ENCODE measurements around the gene NBPF15. TPM values are rescaled to one million over a fixed set of nuclear protein-coding genes. Genes with fewer than 3 reads are reported as not detected.
"Not testable (repeated sequence)": the region's sequence is repeated elsewhere in the genome, so short reads cannot be mapped to it uniquely, and the experiment has no call there.

NBPF15 gene
- total RNA-seq, 1 experiment from 2014 or later = 68.3 TPM

DNA sequence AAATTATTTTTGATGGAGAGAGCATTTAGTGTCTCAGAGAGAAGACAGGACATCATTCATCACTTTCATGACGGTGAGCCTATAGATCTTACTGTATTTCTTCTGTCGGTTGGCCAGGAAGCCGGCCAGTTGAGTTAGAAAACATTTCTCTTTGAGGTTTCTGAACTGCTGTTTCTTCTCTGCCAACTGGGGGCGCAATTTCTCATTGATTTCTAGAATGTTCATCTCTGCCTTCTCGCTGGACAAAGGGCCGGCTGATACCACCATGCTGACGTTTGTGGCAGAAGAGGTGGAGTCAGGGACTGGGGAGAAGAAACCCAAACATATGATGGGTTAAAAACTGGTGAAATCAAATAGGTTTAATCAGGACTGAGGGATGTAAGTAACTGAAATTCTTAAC lies 21.7 kb downstream of the NBPF15 start:
- in situ Hi-C loops (cut with HindIII; ENCODE audit: low pct_unique_long_range_greater_than_20kb, low sequenced_read_pairs); POLR2A ChIA-PET; BruUV-seq (replicated peaks); H3K9me3 ChIP-seq (ENCODE audit: control insufficient read depth, insufficient read depth, low read depth, low read length); H3K4me1 ChIP-seq (ENCODE audit: control insufficient read depth, insufficient read depth, low read length); H3K36me3 ChIP-seq (ENCODE audit: control insufficient read depth, insufficient read depth, low read length); H3K27me3 ChIP-seq (ENCODE audit: control insufficient read depth, insufficient read depth, low read length); intact Hi-C loops (cut with micrococcal nuclease; ENCODE audit: unreplicated experiment); ATAC-seq; H3K4me3 ChIP-seq (ENCODE audit: low read depth in 2 of 2, low read length in 2 of 2); CTCF ChIA-PET; H3K27ac ChIP-seq (ENCODE audit: low read length); DNase-seq (ENCODE audit: low read depth, low spot score): not testable (repeated sequence)
- TF ChIP-seq, protein P1, sequence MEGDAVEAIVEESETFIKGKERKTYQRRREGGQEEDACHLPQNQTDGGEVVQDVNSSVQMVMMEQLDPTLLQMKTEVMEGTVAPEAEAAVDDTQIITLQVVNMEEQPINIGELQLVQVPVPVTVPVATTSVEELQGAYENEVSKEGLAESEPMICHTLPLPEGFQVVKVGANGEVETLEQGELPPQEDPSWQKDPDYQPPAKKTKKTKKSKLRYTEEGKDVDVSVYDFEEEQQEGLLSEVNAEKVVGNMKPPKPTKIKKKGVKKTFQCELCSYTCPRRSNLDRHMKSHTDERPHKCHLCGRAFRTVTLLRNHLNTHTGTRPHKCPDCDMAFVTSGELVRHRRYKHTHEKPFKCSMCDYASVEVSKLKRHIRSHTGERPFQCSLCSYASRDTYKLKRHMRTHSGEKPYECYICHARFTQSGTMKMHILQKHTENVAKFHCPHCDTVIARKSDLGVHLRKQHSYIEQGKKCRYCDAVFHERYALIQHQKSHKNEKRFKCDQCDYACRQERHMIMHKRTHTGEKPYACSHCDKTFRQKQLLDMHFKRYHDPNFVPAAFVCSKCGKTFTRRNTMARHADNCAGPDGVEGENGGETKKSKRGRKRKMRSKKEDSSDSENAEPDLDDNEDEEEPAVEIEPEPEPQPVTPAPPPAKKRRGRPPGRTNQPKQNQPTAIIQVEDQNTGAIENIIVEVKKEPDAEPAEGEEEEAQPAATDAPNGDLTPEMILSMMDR (IDR thresholded peaks at IDR 0.05) = peak; percentile 64

DNA sequence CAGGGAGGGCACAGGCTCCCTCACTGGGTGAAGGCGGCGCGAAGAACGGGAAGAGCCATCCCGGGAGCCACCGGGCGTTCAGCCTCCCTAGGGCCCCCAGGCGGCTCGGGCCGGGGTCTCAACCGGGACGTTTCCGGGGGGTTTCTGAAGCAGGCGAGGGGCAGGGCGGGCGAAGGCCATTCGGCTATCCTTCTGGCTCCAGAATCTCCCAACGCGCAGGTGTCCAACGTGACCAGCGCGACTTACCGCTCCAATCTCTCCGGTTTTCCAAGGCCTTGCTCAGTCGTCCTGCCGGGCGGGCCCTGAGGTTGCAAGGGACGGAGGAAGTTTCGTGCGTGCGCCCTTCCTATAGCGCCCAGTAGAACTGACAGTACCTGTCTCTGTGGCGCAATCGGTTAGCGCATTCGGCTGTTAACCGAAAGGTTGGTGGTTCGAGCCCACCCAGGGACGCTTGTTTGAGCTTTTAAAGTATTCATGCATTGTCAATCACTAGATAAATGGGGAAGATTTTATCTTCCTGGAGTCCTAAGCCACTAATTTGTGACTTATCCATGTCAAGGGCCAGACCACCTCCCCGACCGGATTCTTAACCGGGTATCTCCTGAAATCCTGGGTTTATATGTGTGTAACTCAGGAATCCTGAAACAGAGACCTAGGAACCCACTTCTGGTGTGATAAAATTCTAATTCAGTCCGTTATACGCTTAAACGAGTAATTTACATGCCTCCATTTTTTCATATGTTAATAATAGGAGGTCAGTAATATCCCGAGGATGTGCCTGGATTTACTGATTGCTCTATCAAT lies 42.4 kb downstream of the NBPF15 start:
- H3K27ac ChIP-seq (ENCODE audit: low read length); BruUV-seq (replicated peaks); intact Hi-C loops (cut with micrococcal nuclease; ENCODE audit: unreplicated experiment); H3K4me1 ChIP-seq (ENCODE audit: control insufficient read depth, insufficient read depth, low read length); H3K27me3 ChIP-seq (ENCODE audit: control insufficient read depth, insufficient read depth, low read length); in situ Hi-C loops (cut with HindIII; ENCODE audit: low pct_unique_long_range_greater_than_20kb, low sequenced_read_pairs); ATAC-seq; POLR2A ChIA-PET; DNase-seq (ENCODE audit: low read depth, low spot score); H3K36me3 ChIP-seq (ENCODE audit: control insufficient read depth, insufficient read depth, low read length); H3K9me3 ChIP-seq (ENCODE audit: control insufficient read depth, insufficient read depth, low read depth, low read length); CTCF ChIA-PET: not testable (repeated sequence)
- peak overlapping the region in 1 of 2 experiments; percentile 20; a peak in 1 of 4 replicates for H3K4me3 ChIP-seq (ENCODE audit: low read depth in 2 of 2, low read length in 2 of 2)

DNA sequence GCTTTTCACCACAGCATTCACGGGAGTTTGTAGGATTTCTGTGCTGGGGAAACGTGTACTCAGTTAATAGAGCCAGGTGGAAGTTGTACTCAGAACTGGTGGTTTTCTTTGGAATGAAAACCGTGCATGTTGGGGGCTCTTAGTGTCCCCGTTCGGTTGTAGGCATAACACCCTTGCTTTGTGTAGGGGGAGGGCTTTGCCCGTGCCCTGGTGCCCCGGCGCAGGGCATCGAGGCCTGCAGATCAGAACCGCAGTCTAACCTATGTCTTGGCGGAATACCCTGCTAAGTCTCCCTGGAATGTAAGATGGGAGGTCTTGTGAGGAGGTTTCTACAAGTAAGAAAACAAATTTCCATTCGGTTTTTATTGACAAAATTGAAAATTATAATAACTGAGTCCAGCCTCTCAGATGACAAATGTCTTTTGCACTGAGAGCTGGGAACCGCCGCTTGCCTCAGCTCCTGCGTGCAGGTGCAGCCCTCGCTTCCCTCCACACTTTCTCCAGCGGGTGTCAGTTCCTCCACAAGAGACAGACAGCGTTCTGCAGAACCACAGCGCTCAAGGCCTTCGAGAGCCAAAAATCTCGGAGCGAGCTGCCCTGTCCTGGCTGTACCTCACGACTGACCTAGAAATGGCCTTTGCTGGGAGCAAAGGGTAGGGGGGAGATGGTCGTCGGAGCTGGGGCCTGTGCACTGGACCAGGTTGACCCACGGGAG lies 47.9 kb downstream of the NBPF15 start:
- H3K27ac ChIP-seq (ENCODE audit: low read length) = peak overlapping the region; percentile 77
- H3K4me1 ChIP-seq (ENCODE audit: control insufficient read depth, insufficient read depth, low read length); in situ Hi-C loops (cut with HindIII; ENCODE audit: low pct_unique_long_range_greater_than_20kb, low sequenced_read_pairs); intact Hi-C loops (cut with micrococcal nuclease; ENCODE audit: unreplicated experiment); BruUV-seq (replicated peaks); POLR2A ChIA-PET; H3K36me3 ChIP-seq (ENCODE audit: control insufficient read depth, insufficient read depth, low read length); H3K27me3 ChIP-seq (ENCODE audit: control insufficient read depth, insufficient read depth, low read length); H3K9me3 ChIP-seq (ENCODE audit: control insufficient read depth, insufficient read depth, low read depth, low read length); DNase-seq (ENCODE audit: low read depth, low spot score); CTCF ChIA-PET: not testable (repeated sequence)
- peak overlapping the region; percentile 44 to 63 for H3K4me3 ChIP-seq (ENCODE audit: low read depth in 2 of 2, low read length in 2 of 2)
- peak; percentile 10 for ATAC-seq

DNA sequence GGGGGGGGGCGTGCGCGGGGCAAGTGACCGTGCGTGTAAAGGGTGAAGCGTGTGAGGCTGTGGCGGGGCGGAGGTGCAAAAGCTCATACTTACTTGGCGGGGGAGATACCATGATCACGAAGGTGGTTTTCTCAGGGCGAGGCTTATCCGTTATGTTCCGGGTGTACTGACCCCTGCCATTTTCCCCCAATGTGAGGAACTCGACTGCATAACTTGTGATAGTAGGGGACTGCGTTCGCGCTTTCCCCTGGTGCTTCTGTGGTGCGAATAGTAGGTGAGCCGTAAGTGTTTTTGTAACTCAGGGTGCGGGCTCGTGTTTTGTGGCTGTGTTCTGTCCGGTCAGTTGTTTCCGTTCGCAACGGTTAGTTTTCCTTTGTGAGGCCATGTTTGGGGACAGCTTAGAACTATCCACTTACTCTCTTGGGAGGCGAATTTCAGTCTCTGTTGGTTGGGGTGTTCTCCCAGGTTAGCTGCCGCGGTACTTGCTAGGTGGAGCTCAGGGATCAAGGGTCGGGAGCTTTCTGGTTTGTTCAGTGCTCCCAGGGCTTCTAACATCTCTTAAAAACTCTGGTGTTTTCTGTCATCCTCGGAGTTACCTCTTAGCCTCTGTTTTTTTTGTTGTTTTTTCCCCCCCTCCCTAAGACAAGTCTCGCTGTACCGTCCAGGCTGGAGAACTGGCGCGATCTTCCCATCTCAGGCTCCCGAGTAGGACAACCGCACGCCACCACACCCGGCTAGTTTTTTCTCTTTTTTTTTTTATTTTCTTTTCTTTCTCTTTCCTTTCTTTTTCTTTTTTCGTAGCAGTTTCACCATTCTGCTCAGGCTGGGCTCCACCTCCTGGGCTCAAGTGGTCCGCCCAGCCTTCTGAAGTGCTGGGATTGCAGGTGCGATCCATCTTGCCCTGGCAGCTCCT lies 48.7 kb downstream of the NBPF15 start:
- not testable (repeated sequence) for H3K36me3 ChIP-seq (ENCODE audit: control insufficient read depth, insufficient read depth, low read length)

DNA sequence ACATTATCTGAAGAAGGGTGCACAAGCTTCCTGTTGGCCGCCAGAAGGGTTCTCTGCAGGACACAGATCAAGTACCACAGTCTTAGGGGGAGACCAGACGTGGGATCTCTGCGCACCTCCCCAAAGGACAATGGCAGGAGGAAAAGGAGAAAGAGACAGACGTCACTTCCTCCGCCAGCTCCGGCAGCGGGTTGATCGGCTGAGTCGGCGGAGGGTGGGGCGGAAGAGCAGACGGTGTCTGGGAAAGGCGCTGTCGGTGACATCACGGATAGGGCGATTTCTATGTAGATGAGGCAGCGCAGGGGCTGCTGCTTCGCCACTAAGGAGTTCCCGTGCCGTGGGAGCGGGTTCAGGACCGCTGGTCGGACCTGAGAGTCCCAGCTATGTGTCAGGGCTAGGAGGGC lies 49.4 kb downstream of the NBPF15 start:
- in situ Hi-C loops (cut with HindIII; ENCODE audit: low pct_unique_long_range_greater_than_20kb, low sequenced_read_pairs) = not testable (repeated sequence)

More for the DNA sequence above, 48.7 kb downstream of the NBPF15 start:
- ATAC-seq = peak; percentile 94
- intact Hi-C loops (cut with micrococcal nuclease; ENCODE audit: unreplicated experiment); H3K27me3 ChIP-seq (ENCODE audit: control insufficient read depth, insufficient read depth, low read length); H3K9me3 ChIP-seq (ENCODE audit: control insufficient read depth, insufficient read depth, low read depth, low read length); in situ Hi-C loops (cut with HindIII; ENCODE audit: low pct_unique_long_range_greater_than_20kb, low sequenced_read_pairs); H3K4me1 ChIP-seq (ENCODE audit: control insufficient read depth, insufficient read depth, low read length); CTCF ChIA-PET: not testable (repeated sequence)
- TSS peak; percentile 99 for BruUV-seq (replicated peaks)
- H3K4me3 ChIP-seq (ENCODE audit: low read depth in 2 of 2, low read length in 2 of 2) = peak overlapping the region; percentile 44 to 63
- H3K27ac ChIP-seq (ENCODE audit: low read length) = peak overlapping the region; percentile 77
- DNase-seq (ENCODE audit: low read depth, low spot score) = peak; percentile 96
- POLR2A ChIA-PET = interaction anchor here (1.0 kb wide), 1 partner anchor 139 kb away, joined by 11 read pairs; no protein-coding TSS in a partner anchor
- TF ChIP-seq TCF7L2 (IDR thresholded peaks at IDR 0.05; ENCODE audit: low read depth, low read length) (peak; percentile 29; the same call in 1 of the 2 replicates), SIN3A (IDR thresholded peaks at IDR 0.05; ENCODE audit: borderline replicate concordance, insufficient read depth, low read depth, low read length) (peak; percentile 99), POLR2AphosphoS5 (IDR thresholded peaks at IDR 0.05; ENCODE audit: low read depth, low read length) (peak; percentile 99)

More for the DNA sequence above, 49.4 kb downstream of the NBPF15 start:
- H3K27me3 ChIP-seq (ENCODE audit: control insufficient read depth, insufficient read depth, low read length); intact Hi-C loops (cut with micrococcal nuclease; ENCODE audit: unreplicated experiment); H3K9me3 ChIP-seq (ENCODE audit: control insufficient read depth, insufficient read depth, low read depth, low read length); CTCF ChIA-PET; H3K36me3 ChIP-seq (ENCODE audit: control insufficient read depth, insufficient read depth, low read length); BruUV-seq (replicated peaks); H3K4me1 ChIP-seq (ENCODE audit: control insufficient read depth, insufficient read depth, low read length): not testable (repeated sequence)
- Histone ChIP-seq H3K4me3 (ENCODE audit: low read depth in 2 of 2, low read length in 2 of 2) (peak overlapping the region; percentile 38 to 44; a peak in 3 of 4 replicates), H3K27ac (ENCODE audit: low read length) (peak overlapping the region; percentile 70)
- peak; percentile 33 for DNase-seq (ENCODE audit: low read depth, low spot score)
- POLR2A ChIA-PET = interaction anchor here (1.0 kb wide), 1 partner anchor 140 kb away, joined by 11 read pairs; no protein-coding TSS in a partner anchor
- ATAC-seq = peak; percentile 81

Data from Panc1 (cell line).